Measurements from ENCODE around the gene INSYN2B.
"Not testable (repeated sequence)": the region's sequence is repeated elsewhere in the genome, so short reads cannot be mapped to it uniquely, and the experiment has no call there.

GRCh38 chr5:169834540-169834939 lies 145.8 kb downstream of the INSYN2B start:
- TF ChIP-seq SUZ12 (IDR thresholded peaks at IDR 0.05; ENCODE audit: extremely low read depth, insufficient read depth, insufficient read length); YY1 (IDR thresholded peaks at IDR 0.05; ENCODE audit: insufficient read depth, insufficient read length): not testable (repeated sequence)

All from NT2/D1 (cell line).